Keratinocyte (primary cell): Measurements from ENCODE around the gene NTNG1. TPM values are rescaled to one million over a fixed set of nuclear protein-coding genes. Genes with fewer than 3 reads are reported as not detected.

Source experiments
- DNase-seq: peaks from one replicate; pipeline ENCODE4 v3.0.0-alpha.2; 2011; ENCODE audit warnings: low read depth, missing footprints, low spot score
- FAIRE-seq: peaks from 2 replicates; lab custom pipeline; 2011; peaks lifted over from hg19 to GRCh38; lab: Jason Lieb, UNC
- H2AFZ ChIP-seq: 2 replicates; pipeline ENCODE4 v1.6.0; 2012; ENCODE audit warnings: low read length, control low read depth, inconsistent platforms; ENCODE audit not compliant: control insufficient read depth
- H3K27ac ChIP-seq: 2 replicates; pipeline ENCODE4 v1.5.1; 2011; ENCODE audit warnings: low read length; ENCODE audit not compliant: control insufficient read depth, insufficient read depth
- H3K27me3 ChIP-seq: 3 replicates; pipeline ENCODE4 v1.6.0; 2011; ENCODE audit warnings: low read length; ENCODE audit not compliant: control insufficient read depth, insufficient read depth; ENCODE audit errors: extremely low read depth
- H3K36me3 ChIP-seq, 2 experiments: 2 replicates in 1 of 2; 3 replicates in 1 of 2; pipeline ENCODE4 v1.5.1; 2011; ENCODE audit warnings: low read length in 2 of 2, mild to moderate bottlenecking in 1 of 2; ENCODE audit not compliant: control insufficient read depth in 2 of 2, insufficient read depth in 2 of 2; ENCODE audit errors: extremely low read depth in 1 of 2
- H3K4me1 ChIP-seq: 3 replicates; pipeline ENCODE4 v1.5.1; 2011; ENCODE audit warnings: low read length; ENCODE audit not compliant: control insufficient read depth, insufficient read depth; ENCODE audit errors: extremely low read depth
- H3K4me2 ChIP-seq: 3 replicates; pipeline ENCODE4 v1.6.0; 2011; ENCODE audit warnings: low read depth, low read length; ENCODE audit not compliant: control insufficient read depth, insufficient read depth; ENCODE audit errors: extremely low read depth
- H3K4me3 ChIP-seq, 3 experiments: fragments of 200-600 bp in 1 of 3; sonication (generic) in 1 of 3; 2 replicates in 2 of 3; 3 replicates in 1 of 3; pipeline ENCODE4 v1.5.1; 2011 to 2016; ENCODE audit warnings: low read length in 3 of 3, mild to moderate bottlenecking in 3 of 3, control low read depth in 2 of 3, inconsistent platforms in 1 of 3, low read depth in 1 of 3, mixed read lengths in 1 of 3, mixed run types in 1 of 3, moderate library complexity in 1 of 3; ENCODE audit not compliant: control insufficient read depth in 2 of 3, insufficient read depth in 2 of 3; ENCODE audit errors: extremely low read depth in 1 of 3
- H3K79me2 ChIP-seq: 2 replicates; pipeline ENCODE4 v1.6.0; 2012; ENCODE audit warnings: low read length; ENCODE audit not compliant: control insufficient read depth, insufficient read depth
- H3K9ac ChIP-seq: 3 replicates; pipeline ENCODE4 v1.6.0; 2011; ENCODE audit warnings: low read length; ENCODE audit not compliant: control insufficient read depth, insufficient read depth; ENCODE audit errors: extremely low read depth
- H3K9me1 ChIP-seq: 3 replicates; pipeline ENCODE4 v1.6.0; 2011; ENCODE audit warnings: low read length; ENCODE audit not compliant: control insufficient read depth, insufficient read depth; ENCODE audit errors: extremely low read depth
- H3K9me3 ChIP-seq: 2 replicates; pipeline ENCODE4 v1.5.1; 2012; ENCODE audit warnings: low read depth, low read length; ENCODE audit not compliant: control insufficient read depth
- H4K20me1 ChIP-seq: 3 replicates; pipeline ENCODE4 v1.6.0; 2011; ENCODE audit warnings: low read length; ENCODE audit not compliant: control insufficient read depth, insufficient read depth; ENCODE audit errors: extremely low read depth
- EZH2 ChIP-seq: IDR thresholded peaks from one replicate; pipeline ENCODE4 v1.6.1; 2012; ENCODE audit warnings: inconsistent platforms, mild to moderate bottlenecking, low read length, moderate library complexity
- dilution Hi-C: fragments of 300-500 bp; cut with MboI; formaldehyde crosslinking; loops from one replicate; pipeline ENCODE4 v1.7.0; 2020; ENCODE audit warnings: low sequenced_read_pairs; ENCODE audit not compliant: extremely low pct_ligation_motif_present
- polyA plus RNA-seq, 5 experiments: library from polyadenylated mRNA; depleted of rRNA in 3 of 5; stranded (reverse) in 3 of 5; stranded (forward) in 1 of 5; unstranded in 1 of 5; fragments of >200 nt; gene quantifications; 1 replicate in 1 of 5; 2 replicates in 3 of 5; 3 replicates in 1 of 5; pipeline versions ENCODE4 v1.2.1 to v1.2.3, GENCODE V29; 2011 to 2012; ENCODE audit warnings: missing spikeins in 2 of 5, low read depth in 1 of 5, low replicate concordance in 1 of 5
- TF ChIP-seq, protein P1 (sequence below), 3 experiments: IDR thresholded peaks in 1 of 3; conservative IDR thresholded peaks in 1 of 3; optimal IDR thresholded peaks in 1 of 3; 2 replicates in 2 of 3; 3 replicates in 1 of 3; pipeline versions ENCODE3 to v1.5.1; 2011; ENCODE audit warnings: low read length in 3 of 3, mild to moderate bottlenecking in 3 of 3, moderate library complexity in 2 of 3, control low read depth in 1 of 3, inconsistent platforms in 1 of 3; ENCODE audit not compliant: insufficient read depth in 2 of 3; ENCODE audit errors: extremely low read depth in 1 of 3

NTNG1 gene
- polyA plus RNA-seq, 1 donor (not counting 4 experiments of a cell fraction or from before 2014, with no cell fraction given), result 8.1 TPM

DNA sequence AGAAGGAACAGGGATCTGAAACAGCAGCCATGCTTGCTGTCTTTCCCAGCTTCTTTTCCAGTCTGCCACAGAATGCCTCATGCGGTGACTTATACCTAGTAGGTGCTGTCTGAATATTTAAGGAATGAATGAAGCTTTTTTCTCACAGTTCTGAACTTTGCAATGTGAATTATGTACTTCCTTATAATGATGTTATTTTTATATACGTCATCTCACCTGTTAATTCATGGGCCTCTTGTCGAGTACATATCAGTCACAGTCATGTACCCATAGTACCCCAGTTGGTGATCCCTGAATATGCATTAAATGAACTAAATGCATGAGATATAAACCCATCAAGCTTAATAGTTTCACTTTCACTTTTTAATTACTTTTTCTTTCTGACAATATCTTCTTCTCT lies 132.7 kb downstream of the NTNG1 start:
- no peak for DNase-seq
- no peak overlapping the region for H3K4me2 ChIP-seq
- dilution Hi-C loops, result no loop called here

DNA sequence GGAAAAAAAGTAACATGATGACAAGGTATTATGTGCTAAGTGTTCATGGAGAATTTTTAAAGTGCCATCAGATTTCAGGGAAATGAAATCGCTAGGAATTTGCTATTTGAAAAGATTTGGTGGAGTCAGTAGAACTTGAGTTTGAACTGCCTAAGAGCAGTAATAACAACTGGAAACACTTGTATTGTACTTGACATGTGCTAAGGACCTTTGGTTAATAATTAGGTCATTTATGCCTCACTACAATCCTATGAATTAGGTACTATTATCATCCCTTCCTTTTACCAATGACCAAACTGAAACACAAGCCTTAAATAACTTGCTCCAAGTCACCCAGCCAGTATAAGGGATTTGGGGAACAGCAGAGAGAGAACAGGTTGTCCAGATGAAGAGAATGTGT lies 133.4 kb downstream of the NTNG1 start:
- Histone ChIP-seq H3K36me3 (no peaks in the 10 kb centered on the region), H3K4me2 (no peak overlapping the region), H4K20me1 (no peaks in the 10 kb centered on the region), H3K9ac (no peak overlapping the region), H3K79me2 (no peaks in the 10 kb centered on the region), H3K4me3 (no peak overlapping the region), H3K27me3 (no peaks in the 10 kb centered on the region), H2AFZ (no peak overlapping the region), H3K27ac (no peak overlapping the region), H3K9me1 (no peaks in the 10 kb centered on the region), H3K9me3 (no peaks in the 10 kb centered on the region), H3K4me1 (no peaks in the 10 kb centered on the region)
- TF ChIP-seq, protein P1, sequence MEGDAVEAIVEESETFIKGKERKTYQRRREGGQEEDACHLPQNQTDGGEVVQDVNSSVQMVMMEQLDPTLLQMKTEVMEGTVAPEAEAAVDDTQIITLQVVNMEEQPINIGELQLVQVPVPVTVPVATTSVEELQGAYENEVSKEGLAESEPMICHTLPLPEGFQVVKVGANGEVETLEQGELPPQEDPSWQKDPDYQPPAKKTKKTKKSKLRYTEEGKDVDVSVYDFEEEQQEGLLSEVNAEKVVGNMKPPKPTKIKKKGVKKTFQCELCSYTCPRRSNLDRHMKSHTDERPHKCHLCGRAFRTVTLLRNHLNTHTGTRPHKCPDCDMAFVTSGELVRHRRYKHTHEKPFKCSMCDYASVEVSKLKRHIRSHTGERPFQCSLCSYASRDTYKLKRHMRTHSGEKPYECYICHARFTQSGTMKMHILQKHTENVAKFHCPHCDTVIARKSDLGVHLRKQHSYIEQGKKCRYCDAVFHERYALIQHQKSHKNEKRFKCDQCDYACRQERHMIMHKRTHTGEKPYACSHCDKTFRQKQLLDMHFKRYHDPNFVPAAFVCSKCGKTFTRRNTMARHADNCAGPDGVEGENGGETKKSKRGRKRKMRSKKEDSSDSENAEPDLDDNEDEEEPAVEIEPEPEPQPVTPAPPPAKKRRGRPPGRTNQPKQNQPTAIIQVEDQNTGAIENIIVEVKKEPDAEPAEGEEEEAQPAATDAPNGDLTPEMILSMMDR (optimal IDR thresholded peaks at IDR 0.05 in 1 of 3, IDR thresholded peaks at IDR 0.05 in 1 of 3, conservative IDR thresholded peaks at IDR 0.05 in 1 of 3; ENCODE audit: extremely low read depth in 1 of 3, insufficient read depth in 2 of 3, low read length in 3 of 3), result no peak
- TF ChIP-seq EZH2, result no peak
- FAIRE-seq, result no peak
- dilution Hi-C loops, result no loop called here
- DNase-seq, result no peak

More for the DNA sequence above, 132.7 kb downstream of the NTNG1 start:
- Histone ChIP-seq H2AFZ (no peak overlapping the region), H3K36me3 (no peaks in the 10 kb centered on the region), H3K4me1 (no peaks in the 10 kb centered on the region), H3K9ac (no peak overlapping the region), H3K79me2 (no peaks in the 10 kb centered on the region), H3K9me3 (no peaks in the 10 kb centered on the region), H3K9me1 (no peaks in the 10 kb centered on the region), H3K4me3 (no peak overlapping the region), H3K27ac (no peak overlapping the region), H3K27me3 (no peaks in the 10 kb centered on the region), H4K20me1 (no peaks in the 10 kb centered on the region)
- FAIRE-seq, result no peak
- TF ChIP-seq, protein P1 (optimal IDR thresholded peaks at IDR 0.05 in 1 of 3, IDR thresholded peaks at IDR 0.05 in 1 of 3, conservative IDR thresholded peaks at IDR 0.05 in 1 of 3; ENCODE audit: extremely low read depth in 1 of 3, insufficient read depth in 2 of 3, low read length in 3 of 3), result no peak
- TF ChIP-seq EZH2, result no peak
